ENCODE data around the gene WIF1.

- no peak for TF ChIP-seq POLR2AphosphoS5 (IDR thresholded peaks at IDR 0.05; ENCODE audit: low read depth, low read length)
- TF ChIP-seq TAF1 (IDR thresholded peaks at IDR 0.05; ENCODE audit: borderline replicate concordance, low read depth, low read length): no peak
Measured at GRCh38 chr12:65162609-65163008, 41.5 kb upstream of the WIF1 start.
